Coronary artery (tissue), 2 donors: ENCODE measurements around the gene SLC49A4.

Experiments used
- DNase-seq: peaks from one replicate; pipeline ENCODE4 v3.0.0-alpha.2; 2017; ENCODE audit warnings: low spot score
- H3K27ac ChIP-seq, 2 donors: fragments of 200-600 bp; sonication (generic); one replicate each; pipeline ENCODE4 v1.5.1; 2016 to 2019
- H3K4me3 ChIP-seq: fragments of 200-600 bp; sonication (generic); 2 replicates; pipeline ENCODE4 v1.5.1; 2016; ENCODE audit warnings: mild to moderate bottlenecking, moderate library complexity
- CTCF ChIP-seq: fragments of 200-600 bp; sonication (generic); IDR thresholded peaks from one replicate; pipeline ENCODE4 v1.5.1; 2019; ENCODE audit warnings: antibody characterized with exemption

SLC49A4 gene

GRCh38 chr3:122873741-122874515 lies 79.1 kb downstream of the SLC49A4 start:
- TF ChIP-seq CTCF = no peak
- H3K27ac ChIP-seq = no peak overlapping the region
- DNase-seq = no peak
- H3K4me3 ChIP-seq = no peak overlapping the region

GRCh38 chr3:122875547-122876127 lies 80.8 kb downstream of the SLC49A4 start:
- TF ChIP-seq CTCF = no peak
- no peak overlapping the region for H3K4me3 ChIP-seq
- no peak for DNase-seq
- H3K27ac ChIP-seq = no peak overlapping the region

- TF ChIP-seq CTCF = no peak
- Histone ChIP-seq H3K27ac (no peak overlapping the region), H3K4me3 (no peak overlapping the region)
- DNase-seq = no peak
Measured at GRCh38 chr3:122880173-122880572, 85.3 kb downstream of the SLC49A4 start.

- Histone ChIP-seq H3K27ac (no peak overlapping the region), H3K4me3 (no peak overlapping the region)
- TF ChIP-seq CTCF = no peak
- no peak for DNase-seq
Measured at GRCh38 chr3:122880624-122881023, 85.8 kb downstream of the SLC49A4 start.

GRCh38 chr3:122882361-122882947 lies 87.6 kb downstream of the SLC49A4 start:
- Histone ChIP-seq H3K4me3 (no peak overlapping the region), H3K27ac (no peak overlapping the region)
- no peak for TF ChIP-seq CTCF
- DNase-seq = no peak

GRCh38 chr3:122886251-122886650 lies 91.4 kb downstream of the SLC49A4 start:
- no peak for TF ChIP-seq CTCF
- no peak overlapping the region for H3K27ac ChIP-seq
- H3K4me3 ChIP-seq = no peak overlapping the region
- no peak for DNase-seq

- DNase-seq = no peak
- Histone ChIP-seq H3K4me3 (no peak overlapping the region), H3K27ac (no peak overlapping the region)
- TF ChIP-seq CTCF = no peak
Measured at GRCh38 chr3:122886946-122887345, 92.1 kb downstream of the SLC49A4 start.
